HepG2 (cell line): ENCODE results near the gene RAB23. TPM values are rescaled to one million over a fixed set of nuclear protein-coding genes. Genes with fewer than 3 reads are reported as not detected.

Experiments
- ARNT ChIP-seq: fragments of 450-650 bp; IDR thresholded peaks from 2 replicates; pipeline ENCODE4 v1.6.1; 2017
- ATF2 ChIP-seq: sonication (generic); formaldehyde crosslinking; IDR thresholded peaks from 2 replicates; pipeline ENCODE4 v1.4.0; 2020; ENCODE audit warnings: missing genetic modification reagents
- HMGXB4 ChIP-seq, 2 experiments: sonication (generic) in 1 of 2; formaldehyde crosslinking in 1 of 2; IDR thresholded peaks; 2 replicates each; pipeline versions ENCODE4 v1.4.0 to v1.6.1; 2018 to 2020; ENCODE audit warnings: missing genetic modification reagents in 2 of 2, borderline replicate concordance in 1 of 2, low read depth in 1 of 2, mild to moderate bottlenecking in 1 of 2, missing biosample characterization in 1 of 2
- MBNL3 ChIP-seq: fragments of 250-450 bp; sonication (Bioruptor Pico); conservative IDR thresholded peaks from 2 replicates; pipeline ENCODE4 v1.8.0; 2022; ENCODE audit warnings: mild to moderate bottlenecking, inconsistent platforms
- MTA3 ChIP-seq: sonication (generic); formaldehyde crosslinking; IDR thresholded peaks from 2 replicates; pipeline ENCODE4 v1.4.0; 2020; ENCODE audit warnings: missing genetic modification reagents
- RBM22 ChIP-seq: fragments of 200-400 bp; formaldehyde crosslinking; optimal IDR thresholded peaks from 2 replicates; pipeline ENCODE3; 2017; ENCODE audit warnings: mild to moderate bottlenecking, low read length, moderate library complexity
- REL ChIP-seq: sonication (generic); formaldehyde crosslinking; conservative IDR thresholded peaks from 2 replicates; pipeline ENCODE4 v1.8.0; 2022; ENCODE audit warnings: mild to moderate bottlenecking, missing genetic modification reagents, moderate library complexity
- SALL2 ChIP-seq: sonication (generic); formaldehyde crosslinking; IDR thresholded peaks from 2 replicates; pipeline ENCODE4 v1.8.1; 2023; ENCODE audit warnings: mild to moderate bottlenecking, missing genetic modification reagents, inconsistent platforms
- SMARCE1 ChIP-seq: fragments of 450-650 bp; IDR thresholded peaks from 2 replicates; pipeline ENCODE4 v1.6.1; 2017; ENCODE audit warnings: borderline replicate concordance
- TEAD3 ChIP-seq: optimal IDR thresholded peaks from 2 replicates; pipeline ENCODE3; 2016; ENCODE audit warnings: borderline replicate concordance
- ZBTB20 ChIP-seq: sonication (generic); formaldehyde crosslinking; IDR thresholded peaks from 2 replicates; pipeline ENCODE4 v1.8.1; 2023; ENCODE audit warnings: missing genetic modification reagents, low read depth, mild to moderate bottlenecking, borderline replicate concordance
- ZNF20 ChIP-seq: sonication (generic); formaldehyde crosslinking; IDR thresholded peaks from 2 replicates; pipeline ENCODE4 v1.4.0; 2020; ENCODE audit warnings: mild to moderate bottlenecking, moderate library complexity, missing genetic modification reagents
- ZNF383 ChIP-seq: sonication (generic); formaldehyde crosslinking; IDR thresholded peaks from 2 replicates; pipeline ENCODE4 v1.4.0; 2020; ENCODE audit warnings: missing genetic modification reagents, mild to moderate bottlenecking, borderline replicate concordance
- ZNF567 ChIP-seq: sonication (generic); formaldehyde crosslinking; IDR thresholded peaks from 2 replicates; pipeline ENCODE4 v1.8.1; 2023; ENCODE audit warnings: mild to moderate bottlenecking, missing genetic modification reagents, borderline replicate concordance
- ZNF646 ChIP-seq: sonication (generic); formaldehyde crosslinking; IDR thresholded peaks from 2 replicates; pipeline ENCODE4 v1.9.0; 2021; ENCODE audit warnings: mild to moderate bottlenecking, missing genetic modification reagents
- ZNF704 ChIP-seq: sonication (generic); formaldehyde crosslinking; IDR thresholded peaks from 2 replicates; pipeline ENCODE4 v1.8.1; 2023; ENCODE audit warnings: mild to moderate bottlenecking, inconsistent platforms, moderate library complexity, missing genetic modification reagents, borderline replicate concordance
- ZSCAN22 ChIP-seq: sonication (generic); formaldehyde crosslinking; IDR thresholded peaks from 2 replicates; pipeline ENCODE4 v1.4.0; 2020; ENCODE audit warnings: mild to moderate bottlenecking, missing genetic modification reagents
- polyA plus RNA-seq, 8 experiments: library from polyadenylated mRNA; depleted of rRNA in 3 of 8; stranded (reverse) in 7 of 8; unstranded in 1 of 8; fragments of >200 nt; fragmentation: Illumina TruSeq in 4 of 8; extraction: Trizol in 4 of 8; gene quantifications; 2 replicates each; pipeline versions ENCODE4 v1.2.1 to v1.2.3, GENCODE V29; 2011 to 2016; ENCODE audit warnings: low read depth in 4 of 8, missing spikeins in 1 of 8, mixed read lengths in 1 of 8; ENCODE audit not compliant: insufficient read depth in 1 of 8
- total RNA-seq, 5 experiments: library from RNA; depleted of rRNA; stranded (reverse); fragments of >200 nt; fragmentation: Illumina TruSeq; extraction: Trizol; gene quantifications; 2 replicates each; pipeline ENCODE4 v1.2.3, GENCODE V29; 2016; ENCODE audit warnings: low read depth in 1 of 5

The RAB23 gene
- total and polyA plus RNA-seq, 2 of the 13 experiments (the other 11 are each of a cell fraction or from before 2014, with no cell fraction given) = 5.5 to 16.4 TPM

- TF ChIP-seq TEAD3 (CRISPR knock-in tag) = peak; percentile 66
- no peak; the same call in none of the 2 replicates for TF ChIP-seq REL
- TF ChIP-seq ZSCAN22 = 0 out of 2 replicates have a peak, but pooled peaks have one; percentile 63
- no peak for TF ChIP-seq SMARCE1
- TF ChIP-seq MTA3 (CRISPR knock-in tag) = no peak
- no peak for TF ChIP-seq ZNF567 (CRISPR knock-in tag)
- TF ChIP-seq SALL2 (CRISPR knock-in tag) = peak; percentile 98
- peak; percentile 38 for TF ChIP-seq ATF2 (CRISPR knock-in tag)
- peak; percentile 72 for TF ChIP-seq ZBTB20 (CRISPR knock-in tag)
- peak; percentile 62; the same call in 1 of the 2 replicates for TF ChIP-seq ZNF646 (CRISPR knock-in tag)
- TF ChIP-seq RBM22 = peak; percentile 53
- no peak for TF ChIP-seq ARNT
- 0 out of 2 replicates have a peak, but pooled peaks have one; percentile 17 for TF ChIP-seq ZNF383 (CRISPR knock-in tag)
- TF ChIP-seq ZNF704 (CRISPR knock-in tag) = peak; percentile 83
- TF ChIP-seq MBNL3 = no peak
- peak; percentile 76 to 97 for TF ChIP-seq HMGXB4 (CRISPR knock-in tag; IDR thresholded peaks at IDR 0.05; ENCODE audit: borderline replicate concordance in 1 of 2, low read depth in 1 of 2)
- peak; percentile 93 for TF ChIP-seq ZNF20 (CRISPR knock-in tag)
Measured at GRCh38 chr6:57172136-57173055, 49.7 kb downstream of the RAB23 start, which contains the start of gene BAG2 (continued).
